C4-2B (cell line): ENCODE measurements around the gene CHST12.

Source experiments
- H3K27ac ChIP-seq: fragments of 450-650 bp; 2 replicates; pipeline ENCODE4 v1.5.1; 2017
- CTCF ChIP-seq: fragments of 450-650 bp; conservative IDR thresholded peaks from 2 replicates; pipeline ENCODE4 v1.5.1; 2017; ENCODE audit warnings: mild to moderate bottlenecking
- ZFX ChIP-seq: fragments of 450-650 bp; IDR thresholded peaks from 2 replicates; pipeline ENCODE4 v1.6.1; 2017

The CHST12 gene

DNA sequence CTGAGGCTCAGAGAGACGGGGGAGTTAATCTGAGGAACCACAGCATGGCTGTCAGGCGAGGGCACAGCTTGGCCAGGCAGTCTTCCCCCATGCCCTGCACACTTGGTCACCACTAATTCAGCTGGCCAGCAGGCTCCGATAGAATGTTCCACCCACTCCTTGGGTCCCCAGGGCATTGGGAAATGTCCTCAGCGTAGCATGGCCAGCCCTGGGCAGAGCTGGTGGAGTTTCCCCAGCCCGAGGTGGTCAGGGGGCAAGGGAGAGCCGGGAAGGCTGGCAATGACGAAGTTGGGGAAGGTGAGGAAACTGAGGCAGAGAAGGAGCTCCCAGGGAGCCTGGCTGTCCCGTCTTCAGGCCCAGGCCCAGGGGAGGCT lies 84.8 kb downstream of the CHST12 start:
- TF ChIP-seq ZFX (no peak), CTCF (no peak)

GRCh38 chr7:2488681-2489080 lies 85.3 kb downstream of the CHST12 start:
- no peak for TF ChIP-seq ZFX
- TF ChIP-seq CTCF, result no peak
- no peak overlapping the region for H3K27ac ChIP-seq

More for the DNA sequence above, 84.8 kb downstream of the CHST12 start:
- H3K27ac ChIP-seq, result no peak overlapping the region

GRCh38 chr7:2490181-2490651 lies 86.8 kb downstream of the CHST12 start:
- TF ChIP-seq CTCF (no peak), ZFX (no peak)
- H3K27ac ChIP-seq, result no peak overlapping the region

DNA sequence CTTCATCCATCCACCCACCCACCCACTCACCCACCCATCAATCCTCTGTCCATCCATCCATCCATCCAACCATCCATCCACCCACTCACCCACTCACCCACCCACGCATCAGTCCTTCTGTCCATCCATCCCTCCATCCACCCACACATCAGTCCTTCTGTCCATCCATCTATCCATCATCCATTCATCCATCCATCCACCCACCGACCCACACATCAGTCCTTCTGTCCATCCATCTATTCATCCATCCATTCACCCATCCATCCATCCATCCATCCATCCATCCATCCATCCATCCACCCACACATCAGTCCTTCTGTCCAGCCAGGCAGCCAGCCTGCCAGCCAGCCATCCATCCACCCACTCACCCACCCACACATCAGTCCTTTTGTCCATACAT lies 88.6 kb downstream of the CHST12 start:
- TF ChIP-seq CTCF, result no peak
- no peak for TF ChIP-seq ZFX
- no peak overlapping the region for H3K27ac ChIP-seq

- TF ChIP-seq ZFX, result no peak
- no peak for TF ChIP-seq CTCF
- H3K27ac ChIP-seq, result no peak overlapping the region
Measured at GRCh38 chr7:2493205-2494164, 90.1 kb downstream of the CHST12 start.

DNA sequence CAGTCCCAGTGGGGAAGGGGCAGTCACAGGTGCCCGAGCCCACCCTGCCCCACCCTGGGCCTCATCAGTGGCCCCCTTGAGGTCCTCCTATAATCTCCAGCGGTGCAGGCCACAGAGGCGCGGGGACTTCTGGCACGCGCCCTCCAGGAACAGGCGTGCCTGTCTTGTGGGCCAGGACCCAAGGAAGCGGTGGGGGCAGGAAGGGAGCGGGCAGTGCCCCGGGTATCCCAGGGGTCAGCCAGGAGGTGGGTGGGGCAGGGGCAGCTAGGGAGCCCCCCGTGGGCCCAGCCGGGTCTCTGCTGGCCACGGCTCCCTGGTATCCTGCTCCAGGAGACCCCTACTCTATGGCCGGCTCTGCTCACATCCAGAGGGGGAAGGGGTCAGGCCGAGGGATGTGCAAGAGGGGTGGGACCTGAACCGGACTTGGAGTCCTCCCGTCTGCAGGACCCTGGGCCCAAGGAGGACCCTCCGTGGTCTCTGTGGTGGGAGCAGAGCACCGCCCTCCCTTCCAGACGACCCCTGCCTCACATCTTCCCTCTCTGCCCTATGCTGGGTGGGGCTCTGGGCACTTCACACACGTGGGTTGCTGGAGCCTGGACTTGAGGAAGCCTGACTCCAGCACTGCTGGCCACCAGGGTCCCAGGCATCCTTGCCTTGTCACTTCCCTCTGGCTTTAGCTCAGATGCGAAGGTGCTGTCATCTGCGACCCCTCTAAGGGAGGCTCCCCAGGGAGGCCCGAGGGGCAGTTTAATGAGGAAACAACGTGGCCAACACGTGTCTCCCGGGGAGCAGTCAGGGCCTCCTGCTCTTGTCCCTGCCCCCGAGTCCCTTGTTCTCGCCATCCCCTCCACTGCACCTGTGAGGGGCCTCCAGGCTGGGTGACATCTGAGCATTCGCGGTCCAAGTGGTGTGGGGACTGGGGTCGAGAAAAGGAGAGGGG lies 91.0 kb downstream of the CHST12 start:
- no peak for TF ChIP-seq ZFX
- no peak for TF ChIP-seq CTCF
- no peak overlapping the region for H3K27ac ChIP-seq
